ENCODE results near the gene DCAF7. TPM values are rescaled to one million over a fixed set of nuclear protein-coding genes. Genes with fewer than 3 reads are reported as not detected.

Gene DCAF7
- total RNA-seq, 2 donors from 2014 or later, result 96.0 to 114 TPM

GRCh38 chr17:63635787-63636186, 85.5 kb downstream of the DCAF7 start:
- Histone ChIP-seq H3K27ac (ENCODE audit: low read depth, low read length) (no peak overlapping the region), H3K4me3 (ENCODE audit: low read length) (no peak overlapping the region), H3K4me1 (ENCODE audit: control insufficient read depth, insufficient read depth, low read length) (peaks cover 22% of the 10 kb centered on the region), H3K27me3 (ENCODE audit: control insufficient read depth, insufficient read depth, low read length, poor library complexity, severe bottlenecking) (peaks cover 31% of the 10 kb centered on the region), H3K9me3 (ENCODE audit: control insufficient read depth, low read length) (no peaks in the 10 kb centered on the region), H3K36me3 (ENCODE audit: control insufficient read depth, insufficient read depth, low read length) (peaks cover 25% of the 10 kb centered on the region), H3K9ac (ENCODE audit: extremely low read depth, low read length, poor library complexity, severe bottlenecking) (no peak overlapping the region)
- Mint-ChIP-seq H3K36me3 (ENCODE audit: low read depth) (peaks cover 7% of the 10 kb centered on the region), H3K9me3 (no peaks in the 10 kb centered on the region), H3K4me1 (peaks cover 52% of the 10 kb centered on the region), H3K4me3 (no peak overlapping the region), H3K27ac (no peak overlapping the region), H3K27me3 (ENCODE audit: insufficient read depth) (peaks cover 10% of the 10 kb centered on the region)
- TF ChIP-seq, protein P1, sequence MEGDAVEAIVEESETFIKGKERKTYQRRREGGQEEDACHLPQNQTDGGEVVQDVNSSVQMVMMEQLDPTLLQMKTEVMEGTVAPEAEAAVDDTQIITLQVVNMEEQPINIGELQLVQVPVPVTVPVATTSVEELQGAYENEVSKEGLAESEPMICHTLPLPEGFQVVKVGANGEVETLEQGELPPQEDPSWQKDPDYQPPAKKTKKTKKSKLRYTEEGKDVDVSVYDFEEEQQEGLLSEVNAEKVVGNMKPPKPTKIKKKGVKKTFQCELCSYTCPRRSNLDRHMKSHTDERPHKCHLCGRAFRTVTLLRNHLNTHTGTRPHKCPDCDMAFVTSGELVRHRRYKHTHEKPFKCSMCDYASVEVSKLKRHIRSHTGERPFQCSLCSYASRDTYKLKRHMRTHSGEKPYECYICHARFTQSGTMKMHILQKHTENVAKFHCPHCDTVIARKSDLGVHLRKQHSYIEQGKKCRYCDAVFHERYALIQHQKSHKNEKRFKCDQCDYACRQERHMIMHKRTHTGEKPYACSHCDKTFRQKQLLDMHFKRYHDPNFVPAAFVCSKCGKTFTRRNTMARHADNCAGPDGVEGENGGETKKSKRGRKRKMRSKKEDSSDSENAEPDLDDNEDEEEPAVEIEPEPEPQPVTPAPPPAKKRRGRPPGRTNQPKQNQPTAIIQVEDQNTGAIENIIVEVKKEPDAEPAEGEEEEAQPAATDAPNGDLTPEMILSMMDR (conservative IDR thresholded peaks at IDR 0.05), result no peak
- 94 to 100% methylated on average over 1 to 2 of the region's 2 CpGs for WGBS, 2 experiments (ENCODE audit: insufficient coverage in 1 of 2, insufficient read length in 1 of 2)
- DNase-seq, result no peak

GRCh38 chr17:63639125-63639524, 88.8 kb downstream of the DCAF7 start:
- WGBS, 2 experiments (ENCODE audit: insufficient coverage in 1 of 2, insufficient read length in 1 of 2), result 44 to 63% methylated on average over 1 of the region's 1 CpG
- no peak overlapping the region for H3K27ac Mint-ChIP-seq

GRCh38 chr17:63640038-63640437, 89.8 kb downstream of the DCAF7 start:
- Histone ChIP-seq H3K4me3 (ENCODE audit: low read length) (no peak overlapping the region), H3K4me1 (ENCODE audit: control insufficient read depth, insufficient read depth, low read length) (peaks cover 10% of the 10 kb centered on the region), H3K27me3 (ENCODE audit: control insufficient read depth, insufficient read depth, low read length, poor library complexity, severe bottlenecking) (peaks cover 41% of the 10 kb centered on the region), H3K9me3 (ENCODE audit: control insufficient read depth, low read length) (no peaks in the 10 kb centered on the region), H3K36me3 (ENCODE audit: control insufficient read depth, insufficient read depth, low read length) (peaks cover 23% of the 10 kb centered on the region), H3K27ac (ENCODE audit: low read depth, low read length) (no peak overlapping the region), H3K9ac (ENCODE audit: extremely low read depth, low read length, poor library complexity, severe bottlenecking) (no peak overlapping the region)
- TF ChIP-seq, protein P1 (conservative IDR thresholded peaks at IDR 0.05), result no peak
- no peak for DNase-seq
- Mint-ChIP-seq H3K36me3 (ENCODE audit: low read depth) (peaks cover 7% of the 10 kb centered on the region), H3K9me3 (no peaks in the 10 kb centered on the region), H3K4me3 (no peak overlapping the region), H3K27me3 (ENCODE audit: insufficient read depth) (peaks cover 13% of the 10 kb centered on the region), H3K4me1 (peaks cover 21% of the 10 kb centered on the region), H3K27ac (no peak overlapping the region)
- WGBS, 2 experiments (ENCODE audit: insufficient coverage in 1 of 2, insufficient read length in 1 of 2), result 98 to 100% methylated on average over 4 of the region's 4 CpGs

More at GRCh38 chr17:63639125-63639524, 88.8 kb downstream of the DCAF7 start:
- peaks cover 7% of the 10 kb centered on the region for H3K36me3 Mint-ChIP-seq (ENCODE audit: low read depth)
- H3K4me3 Mint-ChIP-seq, result no peak overlapping the region
- no peak overlapping the region for H3K27ac ChIP-seq (ENCODE audit: low read depth, low read length)
- TF ChIP-seq, protein P1 (conservative IDR thresholded peaks at IDR 0.05), result no peak
- H3K9me3 Mint-ChIP-seq, result no peaks in the 10 kb centered on the region
- peaks cover 13% of the 10 kb centered on the region for H3K27me3 Mint-ChIP-seq (ENCODE audit: insufficient read depth)
- H3K36me3 ChIP-seq (ENCODE audit: control insufficient read depth, insufficient read depth, low read length), result peaks cover 28% of the 10 kb centered on the region
- no peak overlapping the region for H3K9ac ChIP-seq (ENCODE audit: extremely low read depth, low read length, poor library complexity, severe bottlenecking)
- H3K4me1 Mint-ChIP-seq, result peaks cover 28% of the 10 kb centered on the region
- DNase-seq, result no peak
- peaks cover 41% of the 10 kb centered on the region for H3K27me3 ChIP-seq (ENCODE audit: control insufficient read depth, insufficient read depth, low read length, poor library complexity, severe bottlenecking)
- no peaks in the 10 kb centered on the region for H3K9me3 ChIP-seq (ENCODE audit: control insufficient read depth, low read length)
- H3K4me3 ChIP-seq (ENCODE audit: low read length), result no peak overlapping the region
- peaks cover 12% of the 10 kb centered on the region for H3K4me1 ChIP-seq (ENCODE audit: control insufficient read depth, insufficient read depth, low read length)
